Glomerular endothelial cell (primary cell): ENCODE data around the gene FBXO30. TPM values are rescaled to one million over a fixed set of nuclear protein-coding genes. Genes with fewer than 3 reads are reported as not detected.
A peak's percentile ranks its signal among the peaks of the same experiment; 100 is the strongest.

Source experiments
- DNase-seq: peaks from one replicate; pipeline ENCODE4 v3.0.0-alpha.2; 2011; ENCODE audit warnings: low read depth, low spot score; ENCODE audit errors: extremely low read depth
- total RNA-seq: library from RNA; depleted of rRNA; stranded (reverse); fragments of >200 nt; gene quantifications from 2 replicates; pipeline ENCODE4 v1.2.3, GENCODE V29; 2015

The FBXO30 gene
- total RNA-seq: 7.6 and 8.0 TPM in 2 replicates

- DNase-seq: peak; percentile 23
Observed at GRCh38 chr6:145814501-145815308, at the start of gene FBXO30. FBXO30 (minus strand) TSS chr6:145814795; CDS start chr6:145806405, 8,390 bp downstream.

GRCh38 chr6:145863988-145864616 is 49.5 kb upstream of the FBXO30 start:
- DNase-seq: no peak

- no peak for DNase-seq
Observed at GRCh38 chr6:145863366-145863765, 48.8 kb upstream of the FBXO30 start.

GRCh38 chr6:145860562-145860961 is 46.0 kb upstream of the FBXO30 start:
- DNase-seq: no peak

GRCh38 chr6:145850671-145851070 is 36.1 kb upstream of the FBXO30 start:
- no peak for DNase-seq

- no peak for DNase-seq
Observed at GRCh38 chr6:145848541-145848940, 33.9 kb upstream of the FBXO30 start.

- DNase-seq: no peak
Observed at GRCh38 chr6:145845557-145845956, 31.0 kb upstream of the FBXO30 start.

GRCh38 chr6:145844933-145845540 is 30.4 kb upstream of the FBXO30 start:
- no peak for DNase-seq

GRCh38 chr6:145842693-145843546 is 28.3 kb upstream of the FBXO30 start:
- DNase-seq: no peak

- no peak for DNase-seq
Observed at GRCh38 chr6:145841668-145842067, 27.1 kb upstream of the FBXO30 start.

GRCh38 chr6:145839653-145840052 is 25.1 kb upstream of the FBXO30 start:
- no peak for DNase-seq

GRCh38 chr6:145838305-145838704 is 23.7 kb upstream of the FBXO30 start:
- no peak for DNase-seq

GRCh38 chr6:145836772-145837171 is 22.2 kb upstream of the FBXO30 start:
- DNase-seq: no peak

- no peak for DNase-seq
Observed at GRCh38 chr6:145836170-145836569, 21.6 kb upstream of the FBXO30 start.

- no peak for DNase-seq
Observed at GRCh38 chr6:145830612-145831011, 16.0 kb upstream of the FBXO30 start.

GRCh38 chr6:145829950-145830349 is 15.4 kb upstream of the FBXO30 start:
- DNase-seq: no peak

GRCh38 chr6:145829102-145829501 is 14.5 kb upstream of the FBXO30 start:
- no peak for DNase-seq

- no peak for DNase-seq
Observed at GRCh38 chr6:145824344-145824743, 9.7 kb upstream of the FBXO30 start.

- no peak for DNase-seq
Observed at GRCh38 chr6:145823328-145823944, 8.8 kb upstream of the FBXO30 start.

GRCh38 chr6:145822456-145822855 is 7.9 kb upstream of the FBXO30 start:
- DNase-seq: no peak
